ENCODE results near the gene PRDM15.

DNA sequence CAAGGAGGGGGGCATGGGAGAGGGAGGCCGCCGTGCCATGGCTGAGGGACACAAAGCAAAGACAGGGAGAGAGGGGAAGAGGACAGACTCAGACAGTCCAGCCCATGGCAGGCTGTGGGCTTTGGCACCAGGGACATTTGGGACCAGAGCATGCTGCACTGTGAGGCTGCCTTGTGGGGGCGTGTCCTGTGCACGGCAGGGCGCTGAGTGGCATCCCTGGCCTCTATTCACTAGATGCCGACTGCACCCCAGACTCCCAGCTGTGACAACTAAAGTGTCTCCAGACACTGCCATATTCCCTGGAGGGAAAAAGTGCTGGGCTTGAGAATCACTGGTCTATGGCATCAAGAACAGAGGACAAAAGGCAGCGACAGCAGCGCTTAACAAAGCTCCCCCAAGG lies 18.6 kb upstream of the PRDM15 start:
- TF ChIP-seq CTCF (IDR thresholded peaks at IDR 0.05) (no peak), POLR2A (IDR thresholded peaks at IDR 0.05) (no peak), EP300 (IDR thresholded peaks at IDR 0.05) (no peak)

All from tibial nerve (tissue), 4 donors.